Lower leg skin (tissue), 3 donors: ENCODE measurements around the gene ZSWIM9.

Source experiments
- CTCF ChIP-seq, 3 donors: fragments of 450-650 bp; IDR thresholded peaks; one replicate each; pipeline ENCODE4 v1.5.1; 2016; ENCODE audit warnings: antibody characterized with exemption in 3 of 3, mild to moderate bottlenecking in 3 of 3, moderate library complexity in 2 of 3
- POLR2A ChIP-seq, 2 donors: fragments of 450-650 bp; IDR thresholded peaks; one replicate each; pipeline ENCODE4 v1.6.1; 2016 to 2017; ENCODE audit warnings: antibody characterized with exemption in 2 of 2, mild to moderate bottlenecking in 1 of 2, moderate library complexity in 1 of 2

- no peak for TF ChIP-seq CTCF (IDR thresholded peaks at IDR 0.05)
- no peak for TF ChIP-seq POLR2A (IDR thresholded peaks at IDR 0.05)
Observed at GRCh38 chr19:48169578-48169938, 922 bp upstream of the ZSWIM9 start.
